ENCODE results near the gene TBC1D5. TPM values are rescaled to one million over a fixed set of nuclear protein-coding genes. Genes with fewer than 3 reads are reported as not detected.

The TBC1D5 gene
- total and polyA plus RNA-seq, 2 of the 8 experiments (the other 6 are each of a cell fraction or from before 2014, with no cell fraction given): 11.0 to 22.9 TPM

- no peak for TF ChIP-seq USF2 (IDR thresholded peaks at IDR 0.05; ENCODE audit: low read length)
- no peak for TF ChIP-seq CEBPB (IDR thresholded peaks at IDR 0.05; ENCODE audit: low read depth, low read length)
- no peak for TF ChIP-seq JUND (IDR thresholded peaks at IDR 0.05; ENCODE audit: low read length)
- no peak for TF ChIP-seq JUN (IDR thresholded peaks at IDR 0.05; ENCODE audit: low read depth, low read length)
- no peak for TF ChIP-seq RNF2 (IDR thresholded peaks at IDR 0.05; ENCODE audit: borderline replicate concordance, low read depth, low read length, missing control alignments, poor library complexity, severe bottlenecking)
- no peak for TF ChIP-seq ASH2L (IDR thresholded peaks at IDR 0.05; ENCODE audit: low read length)
- TF ChIP-seq RBBP5 (IDR thresholded peaks at IDR 0.05; ENCODE audit: borderline replicate concordance, low read depth, low read length): no peak
- TF ChIP-seq TAF7 (optimal IDR thresholded peaks at IDR 0.05; ENCODE audit: borderline replicate concordance, low read depth, low read length): no peak
- TF ChIP-seq KDM1A (IDR thresholded peaks at IDR 0.05; ENCODE audit: borderline replicate concordance, low read length): no peak
Measured at GRCh38 chr3:17181413-17181907, 561.0 kb downstream of the TBC1D5 start (continued).
